Nephron (organoid): ENCODE results near the gene ABTB1.
A peak's percentile ranks its signal among the peaks of the same experiment; 100 is the strongest.

Source experiments
- H3K27ac Mint-ChIP-seq, 3 experiments: 2 replicates each; pipeline ENCODE4 v1.8.0; 2020; ENCODE audit warnings: mixed read lengths in 3 of 3, mild to moderate bottlenecking in 2 of 3, moderate library complexity in 1 of 3
- H3K27me3 Mint-ChIP-seq: 2 replicates; pipeline ENCODE4 v1.8.0; 2021; ENCODE audit warnings: low read depth, mild to moderate bottlenecking, moderate library complexity, mixed read lengths
- H3K36me3 Mint-ChIP-seq: 2 replicates; pipeline ENCODE4 v1.8.0; 2020; ENCODE audit warnings: low read depth, mixed read lengths
- H3K4me1 Mint-ChIP-seq: 2 replicates; pipeline ENCODE4 v1.8.0; 2020; ENCODE audit warnings: mixed read lengths
- H3K4me3 Mint-ChIP-seq, 3 experiments: 2 replicates each; pipeline ENCODE4 v1.8.0; 2020; ENCODE audit warnings: mild to moderate bottlenecking in 3 of 3, mixed read lengths in 3 of 3, moderate library complexity in 2 of 3
- H3K9me3 Mint-ChIP-seq: 2 replicates; pipeline ENCODE4 v1.8.0; 2020; ENCODE audit warnings: mixed read lengths
- TF ChIP-seq, protein P1 (sequence below), 3 experiments: fragments of 200-600 bp; sonication (generic); IDR thresholded peaks; one replicate each; pipeline ENCODE4 v1.5.0; 2021; ENCODE audit warnings: antibody characterized with exemption in 3 of 3; ENCODE audit not compliant: unreplicated experiment in 3 of 3

Gene ABTB1

DNA sequence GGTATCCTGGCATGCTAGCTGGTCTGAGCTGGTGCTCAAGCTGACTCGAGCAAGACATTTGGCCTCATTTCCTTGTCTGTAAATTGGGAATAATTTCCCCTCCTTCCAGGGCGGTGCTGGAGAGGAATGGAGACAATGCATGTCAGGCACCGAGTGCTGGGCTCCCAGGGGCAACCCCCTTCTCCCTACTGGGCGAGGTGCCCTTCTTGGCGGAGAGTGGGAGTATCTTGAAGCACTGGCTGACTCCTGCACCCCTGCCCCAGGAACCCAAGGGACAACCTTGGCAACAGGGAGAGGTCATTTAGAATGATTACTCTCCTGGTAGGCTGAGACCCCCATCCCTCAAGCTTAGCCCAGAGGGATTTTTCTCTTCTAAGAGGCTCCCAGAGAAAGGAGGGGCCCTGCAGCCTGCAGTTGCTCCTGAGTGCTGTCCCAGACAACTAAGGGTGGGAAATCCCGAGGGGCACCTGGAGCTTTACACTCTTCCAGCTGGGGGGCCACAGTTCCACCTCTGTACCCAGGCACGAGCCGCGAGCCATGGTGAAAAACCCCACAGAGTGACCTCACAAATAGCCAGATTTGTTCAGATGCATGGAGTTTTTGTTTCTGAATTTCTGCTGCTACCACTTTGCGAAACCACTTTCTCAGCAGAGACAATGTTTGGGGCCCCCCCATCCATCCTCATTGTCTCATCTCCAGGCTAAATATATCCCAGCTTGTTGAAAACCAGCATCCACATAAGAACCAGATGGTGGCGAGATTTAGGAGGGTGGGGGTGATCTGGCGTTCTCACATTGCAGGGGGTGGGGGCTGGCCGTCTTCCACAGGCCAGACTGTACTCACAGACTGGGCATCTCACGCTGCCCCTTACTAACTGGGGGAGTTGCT lies 44.8 kb downstream of the ABTB1 start:
- Mint-ChIP-seq H3K9me3 (no peaks in the 10 kb centered on the region), H3K4me1 (peaks cover 72% of the 10 kb centered on the region), H3K27me3 (peaks cover 28% of the 10 kb centered on the region), H3K4me3 (no peak overlapping the region), H3K36me3 (no peaks in the 10 kb centered on the region), H3K27ac (peak overlapping the region in 1 of 3 experiments; percentile 12)
- TF ChIP-seq, protein P1, sequence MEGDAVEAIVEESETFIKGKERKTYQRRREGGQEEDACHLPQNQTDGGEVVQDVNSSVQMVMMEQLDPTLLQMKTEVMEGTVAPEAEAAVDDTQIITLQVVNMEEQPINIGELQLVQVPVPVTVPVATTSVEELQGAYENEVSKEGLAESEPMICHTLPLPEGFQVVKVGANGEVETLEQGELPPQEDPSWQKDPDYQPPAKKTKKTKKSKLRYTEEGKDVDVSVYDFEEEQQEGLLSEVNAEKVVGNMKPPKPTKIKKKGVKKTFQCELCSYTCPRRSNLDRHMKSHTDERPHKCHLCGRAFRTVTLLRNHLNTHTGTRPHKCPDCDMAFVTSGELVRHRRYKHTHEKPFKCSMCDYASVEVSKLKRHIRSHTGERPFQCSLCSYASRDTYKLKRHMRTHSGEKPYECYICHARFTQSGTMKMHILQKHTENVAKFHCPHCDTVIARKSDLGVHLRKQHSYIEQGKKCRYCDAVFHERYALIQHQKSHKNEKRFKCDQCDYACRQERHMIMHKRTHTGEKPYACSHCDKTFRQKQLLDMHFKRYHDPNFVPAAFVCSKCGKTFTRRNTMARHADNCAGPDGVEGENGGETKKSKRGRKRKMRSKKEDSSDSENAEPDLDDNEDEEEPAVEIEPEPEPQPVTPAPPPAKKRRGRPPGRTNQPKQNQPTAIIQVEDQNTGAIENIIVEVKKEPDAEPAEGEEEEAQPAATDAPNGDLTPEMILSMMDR (IDR thresholded peaks at IDR 0.05; ENCODE audit: unreplicated experiment in 3 of 3) = no peak

DNA sequence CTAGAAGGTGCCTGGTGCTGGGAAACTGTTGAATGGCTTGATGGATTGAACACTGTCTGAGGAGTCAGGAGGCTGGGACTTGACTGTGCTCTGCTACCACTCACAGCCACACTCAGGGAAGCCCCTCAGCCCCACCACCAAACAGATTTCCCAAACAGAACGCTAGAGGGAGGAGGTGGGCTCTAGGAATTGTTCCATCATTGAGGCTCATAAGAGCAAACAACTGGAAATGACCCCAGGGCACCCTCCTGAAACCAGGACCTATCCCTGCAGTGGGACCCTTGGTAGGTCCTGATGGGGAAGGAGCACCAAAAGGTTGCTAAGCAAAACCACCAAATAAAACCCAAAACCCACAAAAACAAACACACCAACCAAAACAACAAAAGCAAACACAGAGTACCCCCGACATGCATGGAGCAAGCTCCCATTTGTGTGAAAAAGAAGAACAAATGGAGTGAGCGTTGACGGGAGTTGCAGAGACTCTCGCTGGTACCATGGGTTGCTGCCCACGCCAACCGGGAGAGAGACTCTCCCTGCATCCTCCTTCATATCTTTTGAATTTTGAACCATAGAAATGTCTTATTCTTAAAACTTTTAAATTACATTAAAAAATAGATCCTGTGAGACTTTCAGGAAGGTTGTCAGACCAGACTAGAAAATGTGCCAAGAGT lies 45.6 kb downstream of the ABTB1 start:
- peaks cover 28% of the 10 kb centered on the region for H3K27me3 Mint-ChIP-seq
- TF ChIP-seq, protein P1 (IDR thresholded peaks at IDR 0.05; ENCODE audit: unreplicated experiment in 3 of 3) = no peak
- H3K4me1 Mint-ChIP-seq = peaks cover 76% of the 10 kb centered on the region
- no peaks in the 10 kb centered on the region for H3K36me3 Mint-ChIP-seq
- peak overlapping the region in 1 of 3 experiments; percentile 12 for H3K27ac Mint-ChIP-seq
- H3K4me3 Mint-ChIP-seq = no peak overlapping the region
- no peaks in the 10 kb centered on the region for H3K9me3 Mint-ChIP-seq

DNA sequence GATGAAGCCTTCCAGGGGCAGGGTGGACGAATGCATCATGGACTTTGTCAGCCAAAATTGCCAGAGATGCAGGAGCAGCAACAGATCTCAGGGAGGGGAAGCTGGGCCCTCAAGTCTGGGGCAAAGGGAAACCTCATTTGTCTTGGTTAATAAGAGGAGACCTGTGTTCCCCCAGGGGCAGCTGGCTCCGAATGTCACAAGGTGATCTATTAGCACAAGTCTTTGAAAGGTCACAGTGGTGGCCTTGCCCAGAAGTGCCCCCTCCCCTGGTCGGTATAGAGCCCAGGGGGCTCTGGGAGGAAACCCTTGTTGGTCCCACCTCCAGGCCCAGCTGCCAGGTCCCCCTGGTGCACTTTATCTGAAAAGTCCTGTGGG lies 46.2 kb downstream of the ABTB1 start:
- Mint-ChIP-seq H3K36me3 (no peaks in the 10 kb centered on the region), H3K4me3 (no peak overlapping the region), H3K27me3 (peaks cover 28% of the 10 kb centered on the region), H3K9me3 (no peaks in the 10 kb centered on the region), H3K27ac (no peak overlapping the region), H3K4me1 (peaks cover 75% of the 10 kb centered on the region)
- TF ChIP-seq, protein P1 (IDR thresholded peaks at IDR 0.05; ENCODE audit: unreplicated experiment in 3 of 3) = no peak

DNA sequence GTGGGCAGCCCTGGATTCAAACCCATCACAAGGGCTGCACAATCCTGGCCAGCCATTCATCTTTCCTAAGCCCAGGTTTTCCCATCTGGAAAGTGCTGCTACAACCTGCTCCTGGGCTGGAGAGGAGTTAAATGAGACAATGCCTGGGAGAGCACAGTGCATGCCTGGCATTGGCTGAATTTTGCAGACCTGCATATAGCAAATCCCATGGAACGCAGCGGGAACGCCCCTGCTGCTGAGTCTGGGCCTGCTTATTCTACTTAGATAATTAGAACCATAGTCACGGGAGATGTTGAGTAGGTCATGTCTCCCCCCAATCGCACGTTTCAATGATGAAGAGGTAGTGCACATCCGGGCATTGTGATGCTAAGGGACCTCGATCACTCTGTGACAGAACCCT lies 46.6 kb downstream of the ABTB1 start:
- Mint-ChIP-seq H3K27me3 (peaks cover 28% of the 10 kb centered on the region), H3K27ac (no peak overlapping the region), H3K4me3 (no peak overlapping the region), H3K4me1 (peaks cover 71% of the 10 kb centered on the region), H3K36me3 (no peaks in the 10 kb centered on the region), H3K9me3 (no peaks in the 10 kb centered on the region)
- TF ChIP-seq, protein P1 (IDR thresholded peaks at IDR 0.05; ENCODE audit: unreplicated experiment in 3 of 3) = no peak

DNA sequence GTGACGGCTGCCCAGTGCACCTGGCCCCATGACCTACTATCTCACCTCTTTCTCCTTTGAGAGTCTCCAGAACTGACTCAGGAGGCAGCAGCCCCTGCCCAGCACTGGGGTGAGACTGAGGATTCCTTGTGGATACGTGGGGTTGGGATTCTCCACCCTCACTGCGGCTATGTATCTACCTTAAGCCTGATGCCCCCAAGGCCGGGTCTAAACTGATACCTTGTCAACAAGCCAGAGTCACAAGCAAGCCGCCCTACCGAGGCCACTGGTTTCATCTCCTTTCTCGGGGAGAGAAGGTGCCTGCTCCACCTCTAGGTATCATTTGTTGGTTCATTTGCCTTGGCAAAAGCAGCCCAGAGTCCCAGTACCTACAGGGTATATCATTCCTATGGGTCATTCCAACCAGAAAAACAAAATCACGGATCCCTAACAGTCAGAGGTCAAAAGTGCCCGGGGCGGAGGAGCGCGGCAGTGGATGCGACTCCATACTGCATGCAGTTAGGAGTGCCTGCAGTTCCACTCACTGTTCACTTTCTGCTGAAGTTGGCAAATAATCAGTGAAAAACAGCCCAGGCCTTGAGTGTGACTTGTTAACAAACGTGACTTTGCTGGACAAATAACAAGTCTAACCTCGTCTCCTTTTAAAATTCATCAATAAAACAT lies 47.5 kb downstream of the ABTB1 start:
- Mint-ChIP-seq H3K4me3 (no peak overlapping the region), H3K27ac (no peak overlapping the region), H3K4me1 (peaks cover 66% of the 10 kb centered on the region), H3K27me3 (peaks cover 27% of the 10 kb centered on the region), H3K9me3 (peaks cover 4% of the 10 kb centered on the region), H3K36me3 (peaks cover 7% of the 10 kb centered on the region)
- TF ChIP-seq, protein P1 (IDR thresholded peaks at IDR 0.05; ENCODE audit: unreplicated experiment in 3 of 3) = no peak
